Retina (tissue), 1 donor: Measurements from ENCODE around the gene MRPL54.

Experiments used
- DNase-seq: peaks from one replicate; pipeline ENCODE4 v3.0.0-alpha.2; 2016

Gene MRPL54

GRCh38 chr19:3785938-3786824 lies 23.7 kb downstream of the MRPL54 start, which contains the start of gene MATK:
Gene MATK (minus strand): TSS chr19:3786381. CDS start chr19:3785135, 1,246 bp downstream.
- DNase-seq = no peak

- no peak for DNase-seq
Measured at GRCh38 chr19:3788996-3789778, 26.7 kb downstream of the MRPL54 start.

GRCh38 chr19:3790209-3790734 lies 27.8 kb downstream of the MRPL54 start:
- DNase-seq = no peak

GRCh38 chr19:3790941-3791340 lies 28.5 kb downstream of the MRPL54 start:
- no peak for DNase-seq

GRCh38 chr19:3792114-3792513 lies 29.6 kb downstream of the MRPL54 start:
- no peak for DNase-seq

GRCh38 chr19:3793799-3794198 lies 31.3 kb downstream of the MRPL54 start:
- DNase-seq = no peak

- no peak for DNase-seq
Measured at GRCh38 chr19:3796358-3796757, 33.9 kb downstream of the MRPL54 start.

GRCh38 chr19:3798137-3798536 lies 35.7 kb downstream of the MRPL54 start:
- DNase-seq = no peak

GRCh38 chr19:3800996-3801395 lies 38.5 kb downstream of the MRPL54 start:
- no peak for DNase-seq

GRCh38 chr19:3801412-3802096 lies 39.1 kb downstream of the MRPL54 start:
- peak; percentile 77 for DNase-seq

GRCh38 chr19:3803114-3803888 lies 40.8 kb downstream of the MRPL54 start:
- no peak for DNase-seq

- no peak for DNase-seq
Measured at GRCh38 chr19:3803986-3804385, 41.5 kb downstream of the MRPL54 start.

- DNase-seq = no peak
Measured at GRCh38 chr19:3804429-3804828, 41.9 kb downstream of the MRPL54 start.

GRCh38 chr19:3805859-3806258 lies 43.4 kb downstream of the MRPL54 start:
- no peak for DNase-seq

GRCh38 chr19:3807131-3807480 lies 44.6 kb downstream of the MRPL54 start:
- no peak for DNase-seq

- no peak for DNase-seq
Measured at GRCh38 chr19:3807574-3808354, 45.3 kb downstream of the MRPL54 start.

- no peak for DNase-seq
Measured at GRCh38 chr19:3808420-3809143, 46.1 kb downstream of the MRPL54 start.

- no peak for DNase-seq
Measured at GRCh38 chr19:3809881-3810707, 47.6 kb downstream of the MRPL54 start.

GRCh38 chr19:3810708-3811355 lies 48.4 kb downstream of the MRPL54 start:
- no peak for DNase-seq
